NCI-H1694 treated with DMSO at 0.1 percent for 48 hours (cell line): ENCODE measurements around the gene C10orf62.
"Not testable (repeated sequence)": the region's sequence is repeated elsewhere in the genome, so short reads cannot be mapped to it uniquely, and the experiment has no call there.

Experiments
- DNase-seq: peaks from one replicate; lab custom pipeline; 2025; lab: John Stamatoyannopoulos, UW

The C10orf62 gene, protein sequence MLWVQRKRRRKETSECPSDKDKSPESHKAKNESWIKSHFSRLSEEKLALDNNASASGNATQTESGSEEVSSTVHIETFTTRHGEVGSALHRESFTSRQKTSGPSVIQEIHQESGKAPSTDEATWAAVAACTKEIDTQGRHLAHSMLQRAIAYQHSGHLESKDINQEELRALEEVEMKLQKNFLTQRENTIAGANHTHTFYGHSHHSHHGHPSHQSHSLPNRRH

GRCh38 chr10:97589479-97589878, at the start of gene C10orf62:
Gene C10orf62, plus strand, starts transcription at chr10:97589721. Its CDS starts 177 bp downstream, at chr10:97589898.
- no peak for DNase-seq

- DNase-seq = no peak
Observed at GRCh38 chr10:97540669-97541500, 48.6 kb upstream of the C10orf62 start.

DNA sequence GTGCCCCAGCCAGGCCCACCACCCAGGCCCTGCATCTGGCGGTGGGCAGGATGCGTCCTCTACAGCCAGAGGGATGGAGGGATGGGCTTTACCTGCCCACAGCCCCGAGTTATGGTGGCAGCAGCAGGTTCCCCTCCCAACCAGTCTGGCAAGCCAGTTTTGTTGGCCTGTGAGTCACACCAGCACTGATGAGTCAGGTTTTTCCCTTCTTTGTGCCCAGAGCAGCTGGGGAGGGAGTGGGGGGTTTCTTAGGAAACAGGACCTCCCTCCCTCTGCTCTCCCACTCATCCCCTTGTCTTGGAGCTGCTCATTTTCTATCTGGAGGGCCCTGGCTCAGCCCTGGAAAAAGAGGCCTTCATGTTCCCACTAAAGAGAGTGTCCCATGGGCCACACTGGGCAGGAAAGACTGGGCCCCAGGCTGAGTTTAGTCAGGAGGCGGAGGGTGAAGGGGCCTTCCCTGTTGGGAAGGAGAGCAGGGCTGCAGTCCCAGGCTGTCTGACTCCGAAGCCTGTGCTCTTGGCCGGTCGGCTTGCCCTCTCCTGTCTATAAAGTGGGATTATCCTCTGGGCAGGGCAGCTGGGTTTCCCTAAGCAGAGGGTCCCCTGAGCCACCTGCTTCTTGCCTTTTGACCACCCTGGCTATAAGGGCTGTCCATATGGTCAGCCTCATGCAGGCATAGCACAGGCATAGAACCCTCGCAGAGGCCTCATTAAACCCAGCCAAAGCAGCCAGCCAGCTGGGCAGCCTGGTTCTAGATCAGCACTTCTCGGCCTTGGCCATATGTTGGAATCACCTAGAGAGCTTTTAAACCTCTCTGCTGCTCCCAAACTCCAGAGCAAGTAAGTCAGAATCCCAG, 47.1 kb upstream of the C10orf62 start:
- DNase-seq = peak; percentile 2

DNA sequence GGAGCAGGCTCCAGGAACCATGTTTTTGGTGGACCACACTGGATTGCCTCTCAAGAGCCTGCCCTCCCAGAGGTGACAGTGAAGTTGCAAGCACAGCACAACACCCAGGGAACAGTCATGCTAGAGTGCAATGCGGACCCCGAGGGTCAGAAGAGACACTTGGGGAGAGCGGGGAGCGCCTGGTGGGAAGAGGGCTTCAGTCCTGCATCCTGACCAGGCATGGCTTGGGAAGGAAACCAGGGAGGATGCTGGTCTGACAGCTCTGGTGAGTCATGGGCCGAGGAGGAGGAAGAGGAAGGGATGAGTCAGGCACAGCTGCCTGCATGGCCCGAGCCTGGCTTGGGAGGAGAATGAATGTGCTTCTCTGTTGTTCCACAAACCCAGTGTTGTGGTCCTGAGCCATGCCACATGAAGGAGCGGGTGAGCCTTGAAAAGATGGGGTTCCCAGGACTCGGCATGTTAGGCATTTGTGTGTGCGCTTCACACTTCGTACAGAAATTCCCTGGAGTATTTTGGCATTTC, 46.4 kb upstream of the C10orf62 start:
- no peak for DNase-seq

- no peak for DNase-seq
Observed at GRCh38 chr10:97546456-97547270, 42.9 kb upstream of the C10orf62 start.

- no peak for DNase-seq
Observed at GRCh38 chr10:97547271-97547600, 42.3 kb upstream of the C10orf62 start.

DNA sequence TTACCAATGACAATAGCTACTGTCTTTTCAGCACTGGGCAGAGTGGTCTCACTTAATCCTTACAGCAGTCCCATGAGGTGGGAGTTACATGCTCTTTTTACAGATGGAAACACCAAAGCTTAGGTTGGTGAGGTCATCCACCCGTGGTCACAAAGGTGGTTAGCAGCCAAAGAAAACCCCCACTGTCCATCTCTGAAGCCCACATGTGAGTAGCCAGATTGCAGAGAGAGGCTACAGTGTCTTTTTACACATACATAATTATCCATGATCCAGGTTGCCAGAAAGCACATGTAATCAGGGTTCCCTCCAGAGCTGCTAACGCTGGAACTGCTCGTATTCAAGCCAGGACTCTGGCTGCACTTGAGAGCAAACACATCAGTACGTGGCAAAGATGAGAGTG, 41.6 kb upstream of the C10orf62 start:
- no peak for DNase-seq

DNA sequence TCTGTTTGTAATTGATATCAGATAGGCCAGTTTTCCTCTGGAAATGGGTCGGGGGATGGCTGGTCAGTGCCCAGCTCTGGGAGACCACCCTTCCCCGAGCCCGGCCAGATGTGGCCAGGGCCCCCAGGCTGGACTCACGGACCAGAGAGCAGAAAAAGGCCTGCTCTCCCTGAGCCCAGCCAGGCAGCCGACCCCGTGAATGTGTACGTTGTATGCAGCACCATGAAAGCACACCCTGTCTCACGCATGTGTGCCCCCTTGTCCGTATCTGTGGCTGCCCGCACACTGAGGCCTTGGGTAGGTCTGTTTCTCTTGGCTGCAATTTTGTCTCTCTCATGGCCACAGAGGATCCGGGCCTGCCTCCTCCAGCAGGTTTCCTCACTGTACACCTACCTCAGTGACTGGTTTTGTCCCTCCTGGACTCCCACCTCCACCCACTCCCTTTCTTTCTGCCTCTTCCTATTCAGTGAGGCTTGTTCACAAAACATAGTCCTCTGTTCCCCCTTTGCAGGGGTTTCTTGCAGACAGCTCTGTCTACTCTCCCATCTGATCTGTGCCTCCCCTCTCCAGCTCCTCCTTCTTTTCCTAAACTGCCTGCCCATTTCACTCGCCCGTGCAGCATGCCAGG, 40.6 kb upstream of the C10orf62 start:
- DNase-seq = no peak

GRCh38 chr10:97549587-97550322, 39.8 kb upstream of the C10orf62 start:
- DNase-seq = no peak

- DNase-seq = no peak
Observed at GRCh38 chr10:97550336-97551149, 39.0 kb upstream of the C10orf62 start.

GRCh38 chr10:97551271-97551670, 38.2 kb upstream of the C10orf62 start:
- no peak for DNase-seq

DNA sequence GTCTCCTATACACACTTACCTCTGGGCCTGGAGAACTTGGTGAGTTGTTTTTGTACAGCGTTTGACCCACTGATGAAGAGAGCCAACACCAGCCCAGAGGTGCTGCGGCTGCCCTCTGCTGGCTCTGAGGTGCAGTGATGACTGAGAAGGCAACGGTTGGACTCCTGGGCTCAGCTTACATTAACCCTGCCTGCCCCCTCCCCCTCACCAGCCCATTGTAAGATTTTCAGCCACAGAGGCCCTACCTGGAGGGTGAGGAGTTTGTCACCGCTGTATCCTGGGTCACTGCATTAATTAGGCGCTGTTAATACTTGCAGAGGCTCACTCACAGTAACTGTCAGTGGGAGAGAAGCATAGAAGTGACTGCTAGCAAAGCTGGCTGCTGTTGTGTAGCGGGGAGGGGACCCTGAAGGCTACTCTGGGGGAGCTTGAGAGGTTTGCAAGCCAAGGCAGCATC, 35.9 kb upstream of the C10orf62 start:
- peak; percentile 13 for DNase-seq

DNA sequence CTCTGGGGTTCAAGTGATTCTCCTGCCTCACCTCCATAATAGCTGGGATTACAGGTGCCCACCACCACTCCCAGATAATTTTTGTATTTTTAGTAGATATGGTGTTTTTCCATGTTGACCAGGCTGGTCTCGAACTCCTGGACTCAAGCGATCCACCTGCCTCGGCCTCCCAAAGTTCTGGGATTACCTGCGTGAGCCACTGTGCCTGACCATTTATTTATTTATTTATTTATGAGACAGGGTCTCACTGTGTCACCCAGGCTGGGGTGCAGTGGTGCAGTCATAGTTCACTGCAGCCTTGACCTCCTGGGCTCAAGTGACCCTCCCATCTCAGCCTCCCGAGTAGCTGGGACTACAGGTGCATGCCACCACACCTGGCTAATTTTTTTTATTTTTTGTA, 35.2 kb upstream of the C10orf62 start:
- not testable (repeated sequence) for DNase-seq

DNA sequence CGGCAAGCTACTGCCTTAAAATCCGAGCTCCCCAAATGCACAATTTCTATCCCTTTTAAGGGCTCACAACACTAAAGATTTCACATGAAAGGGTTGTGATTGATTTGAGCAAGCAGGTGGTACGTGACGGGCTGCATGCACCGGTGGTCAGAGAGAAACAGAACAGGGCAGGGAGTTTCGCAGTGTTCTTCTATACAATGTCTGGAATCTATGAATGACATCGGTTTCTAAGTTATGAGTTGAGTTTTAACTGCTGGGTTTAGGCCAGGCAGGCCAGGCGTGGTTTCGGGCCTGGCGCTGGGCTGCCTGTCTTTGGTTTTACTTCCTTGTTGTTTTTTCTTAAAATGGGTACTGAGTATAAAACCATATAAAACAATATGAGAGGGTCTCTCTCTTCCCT, 34.0 kb upstream of the C10orf62 start:
- DNase-seq = not testable (repeated sequence)

- not testable (repeated sequence) for DNase-seq
Observed at GRCh38 chr10:97560731-97561381, 28.7 kb upstream of the C10orf62 start.

DNA sequence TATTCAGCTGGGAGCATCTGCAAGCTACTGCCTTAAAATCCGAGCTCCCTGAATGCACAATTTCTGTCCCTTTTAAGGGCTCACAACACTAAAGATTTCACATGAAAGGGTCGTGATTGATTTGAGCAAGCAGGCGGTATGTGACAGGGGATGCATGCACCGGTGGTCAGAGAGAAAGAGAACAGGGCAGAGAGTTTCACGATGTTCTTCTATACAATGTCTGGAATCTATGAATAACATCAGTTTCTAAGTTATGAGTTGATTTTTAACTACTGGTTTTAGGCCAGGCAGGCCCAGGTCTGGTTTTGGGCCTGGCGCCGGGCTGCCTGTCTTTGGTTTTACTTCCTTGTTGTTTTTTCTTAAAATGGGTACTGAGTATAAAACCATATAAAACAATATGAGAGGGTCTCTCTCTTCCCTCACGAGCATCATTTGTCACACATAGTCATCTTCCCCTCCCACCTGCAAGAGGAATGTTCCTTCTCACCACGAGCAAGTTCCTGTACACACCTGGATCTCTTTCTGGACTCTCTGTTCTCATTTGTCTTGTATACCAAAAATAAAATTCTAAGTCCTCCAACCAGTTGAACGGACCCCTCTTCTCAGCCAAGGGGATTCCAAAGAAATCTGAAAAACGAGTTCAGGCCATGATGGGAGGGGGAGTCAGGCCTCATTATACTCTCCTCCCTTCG, 28.0 kb upstream of the C10orf62 start:
- not testable (repeated sequence) for DNase-seq

DNA sequence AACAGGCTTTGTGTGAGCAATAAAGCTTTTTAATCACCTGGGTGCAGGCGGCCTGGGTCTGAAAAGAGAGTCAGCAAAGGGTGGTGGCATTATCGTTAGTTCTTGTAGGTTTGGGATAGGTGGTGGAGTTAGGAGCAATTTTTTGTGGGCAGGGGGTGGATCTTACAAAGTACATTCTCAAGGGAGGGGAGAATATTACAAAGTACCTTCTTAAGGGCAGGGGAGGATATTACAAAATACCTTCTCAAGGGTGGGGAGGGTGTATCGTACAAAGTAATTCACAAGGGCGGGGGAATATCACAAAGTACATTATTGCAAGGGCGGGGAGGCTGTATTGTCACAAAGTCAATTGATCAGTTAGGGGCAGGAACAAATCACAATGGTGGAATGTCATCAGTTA, 27.2 kb upstream of the C10orf62 start:
- not testable (repeated sequence) for DNase-seq

- DNase-seq = no peak
Observed at GRCh38 chr10:97563337-97563736, 26.2 kb upstream of the C10orf62 start.
